BLaER1 (cell line): ENCODE measurements around the gene RPE65.
"Not testable (repeated sequence)": the region's sequence is repeated elsewhere in the genome, so short reads cannot be mapped to it uniquely, and the experiment has no call there.

Source experiments
- H3K27ac ChIP-seq: shearing (Covaris generic); formaldehyde crosslinking; 2 replicates; pipeline ENCODE4 v1.8.1; 2022
- H3K27me3 ChIP-seq: shearing (Covaris generic); formaldehyde crosslinking; 2 replicates; pipeline ENCODE4 v1.8.1; 2022
- H3K36me3 ChIP-seq: shearing (Covaris generic); formaldehyde crosslinking; 2 replicates; pipeline ENCODE4 v1.8.1; 2022
- H3K4me1 ChIP-seq: shearing (Covaris generic); formaldehyde crosslinking; 2 replicates; pipeline ENCODE4 v1.8.1; 2022
- H3K4me2 ChIP-seq: shearing (Covaris generic); formaldehyde crosslinking; 2 replicates; pipeline ENCODE4 v1.8.1; 2022
- H3K4me3 ChIP-seq: shearing (Covaris generic); formaldehyde crosslinking; 2 replicates; pipeline ENCODE4 v1.8.1; 2022
- H3K9ac ChIP-seq: shearing (Covaris generic); formaldehyde crosslinking; 2 replicates; pipeline ENCODE4 v1.8.1; 2022
- H3K9me3 ChIP-seq: shearing (Covaris generic); formaldehyde crosslinking; 2 replicates; pipeline ENCODE4 v1.8.1; 2022
- H4K20me1 ChIP-seq: shearing (Covaris generic); formaldehyde crosslinking; 2 replicates; pipeline ENCODE4 v1.8.1; 2022
- Cebpa-rat ChIP-seq: shearing (Covaris generic); IDR thresholded peaks from 2 replicates; pipeline ENCODE4 v1.8.1; 2022

Gene RPE65

DNA sequence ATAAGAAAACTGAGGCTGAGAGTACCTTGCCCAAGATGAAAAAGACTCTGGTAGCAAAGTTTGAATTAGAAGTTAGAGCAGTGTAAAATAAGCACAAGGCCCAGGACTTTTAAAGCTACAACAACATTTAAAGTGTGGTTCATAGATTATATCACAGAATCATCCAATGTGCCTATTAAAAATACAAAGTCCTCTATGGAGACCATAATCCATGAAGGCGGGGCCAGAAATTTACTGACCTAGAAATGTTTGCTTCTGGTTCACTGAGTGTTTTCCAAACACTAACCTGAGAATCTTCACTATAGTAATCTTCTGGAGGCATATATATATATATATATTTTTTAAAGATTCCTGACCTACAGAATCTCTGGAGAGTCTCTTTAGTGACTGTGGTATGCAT, 34.9 kb upstream of the RPE65 start:
- Histone ChIP-seq H3K27ac (no peak overlapping the region), H3K9ac (no peak overlapping the region), H3K27me3 (no peaks in the 10 kb centered on the region), H3K4me1 (no peaks in the 10 kb centered on the region), H3K36me3 (peaks cover 54% of the 10 kb centered on the region), H4K20me1 (no peaks in the 10 kb centered on the region), H3K9me3 (no peaks in the 10 kb centered on the region), H3K4me2 (no peak overlapping the region), H3K4me3 (no peak overlapping the region)
- TF ChIP-seq Cebpa-rat, result no peak

DNA sequence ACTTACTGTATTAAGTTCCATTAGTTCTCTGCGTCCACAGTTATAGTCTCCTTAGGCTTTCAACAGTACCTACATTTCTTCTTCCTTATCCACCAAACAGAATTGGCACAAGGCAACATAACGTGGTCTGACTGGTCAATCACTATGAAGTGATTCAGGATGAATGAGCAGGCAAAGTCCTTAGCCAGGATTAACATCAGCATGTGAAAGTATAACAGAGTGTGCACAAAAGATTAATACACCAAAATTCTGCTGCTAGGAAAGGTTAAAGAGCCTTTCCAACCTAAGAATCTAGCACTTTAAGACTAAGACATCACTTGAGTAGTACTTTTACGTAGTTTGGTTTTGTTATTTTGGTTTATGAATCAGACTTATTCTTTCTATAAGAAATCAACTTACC, 31.3 kb upstream of the RPE65 start:
- no peak overlapping the region for H3K4me2 ChIP-seq
- H3K4me3 ChIP-seq, result no peak overlapping the region
- no peak overlapping the region for H3K9ac ChIP-seq
- no peak overlapping the region for H3K27ac ChIP-seq
- no peaks in the 10 kb centered on the region for H4K20me1 ChIP-seq
- TF ChIP-seq Cebpa-rat, result no peak
- no peaks in the 10 kb centered on the region for H3K4me1 ChIP-seq
- peaks cover 76% of the 10 kb centered on the region for H3K36me3 ChIP-seq
- no peaks in the 10 kb centered on the region for H3K9me3 ChIP-seq
- no peaks in the 10 kb centered on the region for H3K27me3 ChIP-seq

DNA sequence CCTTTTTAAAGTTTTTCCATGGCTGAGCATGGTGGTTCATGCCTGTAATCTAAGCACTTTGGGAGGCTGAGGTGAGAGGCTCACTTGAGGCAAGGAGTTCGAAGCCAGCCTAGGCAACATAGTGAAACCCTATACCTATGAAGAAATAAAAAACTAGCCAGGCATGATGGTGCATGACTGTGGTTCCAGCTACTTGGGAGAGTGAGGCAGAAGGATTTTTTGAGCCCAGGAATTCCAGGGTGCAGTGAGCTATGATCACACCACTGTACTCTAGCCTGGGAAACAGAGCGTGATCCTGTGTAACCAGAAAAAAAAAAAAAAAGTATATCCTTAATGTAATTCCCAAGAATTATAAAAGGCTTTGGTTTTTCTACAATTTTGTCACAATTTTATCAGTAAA, 29.7 kb upstream of the RPE65 start:
- TF ChIP-seq Cebpa-rat, result no peak
- no peak overlapping the region for H3K4me2 ChIP-seq
- no peak overlapping the region for H3K4me3 ChIP-seq
- H3K36me3 ChIP-seq, result peaks cover 71% of the 10 kb centered on the region
- H3K4me1 ChIP-seq, result no peaks in the 10 kb centered on the region
- H3K27me3 ChIP-seq, result no peaks in the 10 kb centered on the region
- H3K9me3 ChIP-seq, result no peaks in the 10 kb centered on the region
- no peaks in the 10 kb centered on the region for H4K20me1 ChIP-seq
- no peak overlapping the region for H3K27ac ChIP-seq
- no peak overlapping the region for H3K9ac ChIP-seq

DNA sequence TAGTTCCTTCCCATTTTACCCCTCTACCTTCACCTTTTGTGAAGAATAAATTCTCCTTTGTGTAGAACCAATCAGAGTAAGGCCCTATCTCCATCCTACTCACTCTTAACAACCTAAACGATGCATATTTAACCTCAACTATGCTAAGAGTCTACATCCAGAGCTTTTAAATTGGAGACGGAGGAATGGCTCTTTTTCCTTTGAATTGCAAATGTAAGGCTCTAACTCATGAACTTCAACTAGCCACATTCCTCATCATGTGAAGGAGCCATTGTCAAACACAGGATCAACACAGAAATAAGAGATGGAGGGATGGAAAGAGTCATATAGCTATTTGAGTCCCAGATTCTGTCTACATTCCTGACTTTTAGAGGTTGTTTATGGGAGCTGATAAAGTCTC, 28.9 kb upstream of the RPE65 start:
- Histone ChIP-seq H3K4me2 (no peak overlapping the region), H3K36me3 (peaks cover 69% of the 10 kb centered on the region), H3K9me3 (no peaks in the 10 kb centered on the region), H3K27ac (no peak overlapping the region), H3K4me1 (no peaks in the 10 kb centered on the region), H3K27me3 (no peaks in the 10 kb centered on the region), H3K4me3 (no peak overlapping the region), H4K20me1 (no peaks in the 10 kb centered on the region), H3K9ac (no peak overlapping the region)
- no peak for TF ChIP-seq Cebpa-rat

DNA sequence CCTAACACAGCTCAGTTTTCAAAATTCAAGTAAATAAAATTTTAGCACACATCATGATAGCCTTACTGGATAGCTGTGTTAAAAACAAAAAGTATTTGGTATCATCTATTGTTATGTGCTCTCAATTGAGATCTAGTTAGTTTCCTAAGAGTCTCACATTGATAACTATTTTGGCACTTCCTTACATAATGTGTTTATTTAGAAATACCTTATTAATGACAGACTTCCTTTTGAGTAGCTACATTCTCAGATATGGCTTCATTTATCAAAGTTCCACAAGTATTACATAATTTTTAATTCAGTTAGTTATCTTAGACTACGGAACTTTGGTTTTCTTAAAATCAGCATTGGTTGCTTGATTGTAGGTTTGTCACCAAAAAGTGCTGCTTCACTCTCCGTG, 26.9 kb upstream of the RPE65 start:
- H3K36me3 ChIP-seq, result peaks cover 55% of the 10 kb centered on the region
- not testable (repeated sequence) for H3K27ac ChIP-seq, H3K9me3 ChIP-seq

DNA sequence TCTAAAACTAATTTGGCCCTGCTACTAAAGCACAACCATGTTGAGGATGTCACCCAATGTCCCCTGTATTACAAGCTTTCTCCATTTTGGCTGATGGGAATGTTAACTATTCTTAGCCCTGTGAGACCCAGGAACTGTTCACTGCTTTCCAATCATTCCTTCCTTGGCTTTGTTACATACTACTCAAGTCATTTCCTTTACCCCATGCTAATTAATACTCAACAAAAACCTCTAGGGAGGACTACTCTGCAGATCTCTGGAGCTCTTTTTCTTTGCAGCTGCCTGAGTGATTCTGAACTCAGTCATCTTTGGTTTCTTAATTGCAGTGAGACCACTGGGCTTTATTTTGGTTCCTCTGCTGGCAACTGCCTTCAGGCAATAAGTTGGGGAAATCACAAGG, 23.3 kb upstream of the RPE65 start:
- Histone ChIP-seq H3K27ac (no peak overlapping the region), H3K9ac (no peak overlapping the region), H3K36me3 (peaks cover 26% of the 10 kb centered on the region), H3K4me1 (no peaks in the 10 kb centered on the region), H3K27me3 (no peaks in the 10 kb centered on the region), H3K9me3 (no peaks in the 10 kb centered on the region), H3K4me3 (no peak overlapping the region), H3K4me2 (no peak overlapping the region), H4K20me1 (no peaks in the 10 kb centered on the region)
- no peak for TF ChIP-seq Cebpa-rat

More for the DNA sequence above, 26.9 kb upstream of the RPE65 start:
- H3K4me2 ChIP-seq, H3K27me3 ChIP-seq, H3K4me3 ChIP-seq, H4K20me1 ChIP-seq, H3K9ac ChIP-seq, H3K4me1 ChIP-seq: not testable (repeated sequence)

DNA sequence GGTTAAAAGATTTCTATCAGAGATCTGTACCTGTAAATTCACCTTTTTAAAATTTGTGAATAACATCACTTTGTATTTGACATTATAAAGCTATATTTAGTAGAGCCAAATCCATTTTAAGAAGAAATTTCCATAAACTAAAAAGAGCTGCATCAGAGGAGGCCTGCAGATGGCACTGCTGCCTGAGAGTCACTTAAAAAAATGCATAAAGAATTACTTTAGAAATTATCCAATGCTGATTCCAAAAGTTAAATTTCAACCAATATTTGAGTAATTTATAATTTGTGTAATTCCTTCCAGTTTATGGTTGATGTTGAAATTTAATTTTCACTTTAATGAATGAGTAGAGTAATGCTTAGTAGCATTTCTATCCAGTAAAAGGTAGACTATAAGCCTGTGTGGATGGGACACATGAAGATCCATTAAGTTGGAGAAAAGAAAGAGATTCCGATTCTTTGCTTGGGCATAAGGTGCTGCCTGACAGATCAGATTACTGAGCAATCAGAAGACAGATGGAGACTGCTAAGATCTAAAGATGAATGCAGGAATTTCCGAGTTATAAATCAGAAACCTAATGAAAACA, 20.7 kb upstream of the RPE65 start:
- no peak overlapping the region for H3K4me2 ChIP-seq
- H3K36me3 ChIP-seq, result peaks cover 14% of the 10 kb centered on the region
- no peaks in the 10 kb centered on the region for H4K20me1 ChIP-seq
- TF ChIP-seq Cebpa-rat, result no peak
- H3K9me3 ChIP-seq, result no peaks in the 10 kb centered on the region
- no peak overlapping the region for H3K9ac ChIP-seq
- H3K4me1 ChIP-seq, result no peaks in the 10 kb centered on the region
- H3K27ac ChIP-seq, result no peak overlapping the region
- no peaks in the 10 kb centered on the region for H3K27me3 ChIP-seq
- no peak overlapping the region for H3K4me3 ChIP-seq

DNA sequence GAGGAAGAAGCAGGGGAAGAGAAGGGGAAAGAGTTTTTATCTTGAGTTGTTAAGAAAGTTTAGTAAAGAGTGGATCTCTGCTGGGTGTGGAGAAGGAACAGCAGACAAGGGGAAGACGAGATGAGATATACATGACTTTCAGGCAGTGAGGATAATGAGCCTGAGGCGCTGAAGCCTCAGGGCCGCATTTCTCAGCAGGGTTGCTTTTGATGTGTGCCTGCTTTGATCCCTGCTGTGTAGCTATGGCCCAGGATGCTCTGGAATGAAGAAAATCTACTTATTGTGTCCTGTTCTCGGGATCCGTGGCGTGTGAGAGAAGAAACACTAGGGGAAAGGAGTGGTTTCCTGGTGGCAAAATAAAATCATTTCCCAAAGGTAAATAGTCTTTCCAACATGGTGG, 15.1 kb upstream of the RPE65 start:
- Histone ChIP-seq H3K27ac (no peak overlapping the region), H4K20me1 (no peaks in the 10 kb centered on the region), H3K9ac (no peak overlapping the region), H3K27me3 (no peaks in the 10 kb centered on the region), H3K9me3 (no peaks in the 10 kb centered on the region), H3K4me3 (no peak overlapping the region), H3K36me3 (no peaks in the 10 kb centered on the region), H3K4me1 (no peaks in the 10 kb centered on the region), H3K4me2 (no peak overlapping the region)
- no peak for TF ChIP-seq Cebpa-rat

DNA sequence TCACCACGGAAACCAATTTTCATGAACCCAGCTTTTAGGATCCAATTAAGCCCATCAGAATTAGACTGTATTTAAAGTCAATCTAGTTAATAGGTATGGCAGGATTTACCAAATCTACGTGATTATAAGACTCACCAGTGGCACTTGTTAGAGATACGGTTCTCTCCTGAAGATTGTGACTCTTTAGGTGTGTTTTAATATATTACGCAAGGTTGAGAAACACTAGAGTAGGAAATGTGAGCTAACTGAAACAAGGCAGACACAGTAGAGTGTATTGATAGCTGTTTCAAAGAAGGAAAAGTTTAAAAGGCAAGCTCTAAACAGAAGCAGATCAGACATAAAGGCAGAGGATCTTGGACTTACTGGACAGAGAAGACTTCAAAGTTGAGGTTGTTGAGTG, 11.2 kb upstream of the RPE65 start:
- H3K36me3 ChIP-seq, result no peaks in the 10 kb centered on the region
- H3K27ac ChIP-seq, result no peak overlapping the region
- H3K27me3 ChIP-seq, result no peaks in the 10 kb centered on the region
- H3K9me3 ChIP-seq, result no peaks in the 10 kb centered on the region
- H4K20me1 ChIP-seq, result no peaks in the 10 kb centered on the region
- TF ChIP-seq Cebpa-rat, result no peak
- no peaks in the 10 kb centered on the region for H3K4me1 ChIP-seq
- H3K4me2 ChIP-seq, result no peak overlapping the region
- no peak overlapping the region for H3K4me3 ChIP-seq
- H3K9ac ChIP-seq, result no peak overlapping the region

DNA sequence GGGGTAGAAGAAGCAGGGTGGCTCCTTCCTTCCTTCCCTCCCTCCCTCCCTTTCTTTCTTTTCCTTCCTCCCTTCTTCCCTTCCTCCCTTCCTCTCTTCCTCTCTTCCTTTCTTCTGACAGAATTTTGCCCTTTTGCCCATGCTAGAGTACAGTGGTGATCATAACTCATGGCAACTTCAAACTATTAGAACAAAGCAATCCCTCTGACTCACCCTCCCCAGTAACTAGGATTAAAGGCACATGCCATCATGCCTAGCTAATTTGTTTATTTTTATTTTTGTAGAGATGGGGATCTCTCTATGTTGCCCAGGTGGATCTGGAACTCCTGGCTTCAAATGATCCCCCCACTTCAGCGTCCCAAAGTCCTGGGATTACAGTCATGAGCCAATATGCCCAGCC, 10.0 kb upstream of the RPE65 start:
- H4K20me1 ChIP-seq, result no peaks in the 10 kb centered on the region
- no peaks in the 10 kb centered on the region for H3K27me3 ChIP-seq
- no peaks in the 10 kb centered on the region for H3K9me3 ChIP-seq
- no peak overlapping the region for H3K27ac ChIP-seq
- no peaks in the 10 kb centered on the region for H3K36me3 ChIP-seq
- no peak overlapping the region for H3K4me3 ChIP-seq
- H3K4me1 ChIP-seq, result no peaks in the 10 kb centered on the region
- no peak overlapping the region for H3K9ac ChIP-seq
- no peak for TF ChIP-seq Cebpa-rat
- H3K4me2 ChIP-seq, result no peak overlapping the region

DNA sequence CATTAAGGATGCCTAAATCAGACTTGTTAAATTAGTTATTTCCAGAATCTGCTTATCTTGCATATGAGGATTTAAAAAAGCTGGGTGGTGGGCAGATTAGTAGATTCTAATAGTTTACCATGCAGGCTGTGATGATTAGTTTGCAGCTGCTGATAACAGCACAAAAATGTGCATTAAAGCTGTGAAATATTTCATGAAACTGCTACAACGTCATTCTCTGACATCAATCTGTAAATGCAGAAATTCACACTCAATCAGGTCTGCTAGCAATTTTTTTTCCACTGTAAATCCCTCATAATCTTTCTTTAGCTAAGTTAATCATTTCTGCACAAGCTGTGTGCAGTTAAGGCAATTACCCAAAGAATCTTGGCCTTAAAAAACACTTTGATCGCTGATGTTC, 9.3 kb upstream of the RPE65 start:
- TF ChIP-seq Cebpa-rat, result no peak
- Histone ChIP-seq H3K4me3 (no peak overlapping the region), H4K20me1 (no peaks in the 10 kb centered on the region), H3K27me3 (no peaks in the 10 kb centered on the region), H3K36me3 (no peaks in the 10 kb centered on the region), H3K9me3 (no peaks in the 10 kb centered on the region), H3K4me2 (no peak overlapping the region), H3K27ac (no peak overlapping the region), H3K4me1 (no peaks in the 10 kb centered on the region), H3K9ac (no peak overlapping the region)
